8988T (cell line): Measurements from ENCODE around the gene HTR3C.
"Not testable (repeated sequence)": the region's sequence is repeated elsewhere in the genome, so short reads cannot be mapped to it uniquely, and the experiment has no call there.

ENCODE experiments used
- DNase-seq: peaks from one replicate; pipeline ENCODE4 v3.0.0; 2011

Gene HTR3C

DNA sequence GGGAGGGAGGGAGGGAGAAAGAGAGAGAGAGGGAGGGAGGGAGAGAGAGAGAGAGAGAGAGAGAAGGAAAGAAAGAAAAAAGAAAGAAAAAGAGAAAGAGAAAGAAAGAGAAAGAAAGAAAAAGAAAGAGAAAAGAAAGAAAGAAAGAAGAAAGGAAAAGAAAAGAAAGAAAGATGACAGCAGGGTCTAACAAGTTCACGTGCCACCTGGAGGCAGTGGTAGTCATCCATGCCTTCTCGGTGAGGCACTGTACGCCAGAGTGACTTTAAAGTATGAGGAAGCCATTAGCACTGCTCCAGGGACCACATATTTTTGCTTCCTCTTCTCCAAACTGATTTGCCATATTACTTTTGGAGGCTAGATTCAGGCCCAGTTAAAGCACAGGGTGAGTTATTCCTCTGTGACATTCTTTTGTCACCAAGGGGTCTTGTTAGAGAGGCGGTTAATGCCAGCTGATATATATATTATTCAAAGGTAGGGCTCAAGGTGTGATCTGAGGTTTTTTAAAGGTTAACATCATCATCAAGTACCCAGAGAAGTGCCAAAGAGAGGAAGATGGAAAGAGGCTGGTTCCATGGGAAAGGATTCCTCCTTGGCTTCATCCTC is 21.6 kb upstream of the HTR3C start, which contains the start of gene HTR3D:
Gene HTR3D, plus strand, starts transcription at position 556 of the 606 bp plus-strand sequence. Its CDS starts 0 bp downstream, at position 556.
- no peak for DNase-seq

DNA sequence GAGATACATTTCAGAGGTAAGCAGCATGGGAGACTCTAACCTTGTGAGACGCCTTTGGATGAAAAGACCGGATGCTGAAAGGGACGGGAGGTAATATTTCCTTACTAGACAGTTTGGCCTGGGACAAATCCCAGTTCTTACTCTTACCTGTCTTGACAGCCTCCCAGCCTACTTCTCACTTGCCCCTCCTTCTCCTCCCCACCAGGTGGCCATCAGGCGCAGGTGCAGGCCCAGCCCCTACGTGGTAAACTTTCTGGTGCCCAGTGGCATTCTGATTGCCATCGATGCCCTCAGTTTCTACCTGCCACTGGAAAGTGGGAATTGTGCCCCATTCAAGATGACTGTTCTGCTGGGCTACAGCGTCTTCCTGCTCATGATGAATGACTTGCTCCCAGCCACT is 15.0 kb upstream of the HTR3C start:
- no peak for DNase-seq

GRCh38 chr3:184038307-184038706 is 14.5 kb upstream of the HTR3C start:
- not testable (repeated sequence) for DNase-seq

DNA sequence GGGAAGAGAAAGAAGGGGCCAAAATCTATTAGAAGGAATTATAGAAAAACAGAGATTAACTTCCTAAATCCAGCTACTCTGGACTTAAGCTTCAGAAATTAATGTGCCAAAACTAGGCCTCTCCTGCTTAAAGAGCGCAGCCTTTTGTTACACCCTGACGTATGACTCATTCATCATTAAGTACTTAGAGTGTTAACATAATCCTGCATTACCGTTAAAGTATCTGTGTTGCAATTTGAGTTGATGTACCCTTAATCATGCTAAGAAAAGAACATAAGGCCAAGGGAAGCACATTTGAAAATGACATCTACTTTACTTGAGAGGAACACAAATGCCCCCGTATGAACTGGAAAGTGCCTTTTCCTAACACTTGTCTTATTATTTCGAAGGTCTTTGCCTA is 13.4 kb upstream of the HTR3C start:
- DNase-seq: no peak

- peak; percentile 55 for DNase-seq
Measured at GRCh38 chr3:184040010-184040409, 12.8 kb upstream of the HTR3C start.

DNA sequence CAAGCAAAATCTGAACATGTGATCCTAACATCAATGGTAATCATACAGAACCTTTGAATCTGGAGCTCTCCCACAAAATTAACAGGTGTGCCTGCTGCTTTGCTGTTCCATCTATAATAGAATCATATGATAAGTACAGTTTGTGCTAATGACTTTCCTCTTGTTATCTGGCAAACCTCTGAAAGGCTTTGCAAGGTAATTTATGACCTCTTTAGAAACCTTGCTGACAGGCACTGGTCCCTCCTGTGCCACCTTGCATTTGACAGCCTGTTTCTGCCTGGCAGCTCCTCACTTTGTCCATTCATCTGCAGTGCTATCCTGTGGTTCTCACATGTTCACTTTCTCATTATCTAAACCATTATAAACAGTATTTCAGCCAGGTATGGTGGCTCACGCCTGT is 10.2 kb upstream of the HTR3C start:
- DNase-seq: no peak

DNA sequence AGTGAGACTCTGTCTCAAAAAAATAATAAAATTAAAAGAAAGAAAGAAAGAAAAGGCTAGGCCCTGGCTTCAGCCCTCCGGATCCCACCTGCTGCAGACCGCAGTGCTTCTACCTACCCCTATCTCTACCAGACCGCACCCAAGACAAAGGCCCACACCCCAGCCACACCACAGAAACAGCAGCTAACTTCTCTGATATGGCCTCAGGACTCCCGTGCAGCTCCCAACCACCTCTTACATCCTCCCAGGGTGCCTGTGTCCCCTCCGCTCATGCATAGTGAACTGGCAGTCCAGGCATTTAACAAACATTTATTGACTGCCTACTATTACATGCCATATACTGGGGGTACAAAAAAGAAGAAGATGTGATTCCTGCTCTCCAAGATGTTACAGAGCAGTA is 6.9 kb upstream of the HTR3C start:
- DNase-seq: no peak

- no peak for DNase-seq
Measured at GRCh38 chr3:184050217-184050847, 2.5 kb upstream of the HTR3C start.

- no peak for DNase-seq
Measured at GRCh38 chr3:184058029-184058428, 5.2 kb downstream of the HTR3C start.

DNA sequence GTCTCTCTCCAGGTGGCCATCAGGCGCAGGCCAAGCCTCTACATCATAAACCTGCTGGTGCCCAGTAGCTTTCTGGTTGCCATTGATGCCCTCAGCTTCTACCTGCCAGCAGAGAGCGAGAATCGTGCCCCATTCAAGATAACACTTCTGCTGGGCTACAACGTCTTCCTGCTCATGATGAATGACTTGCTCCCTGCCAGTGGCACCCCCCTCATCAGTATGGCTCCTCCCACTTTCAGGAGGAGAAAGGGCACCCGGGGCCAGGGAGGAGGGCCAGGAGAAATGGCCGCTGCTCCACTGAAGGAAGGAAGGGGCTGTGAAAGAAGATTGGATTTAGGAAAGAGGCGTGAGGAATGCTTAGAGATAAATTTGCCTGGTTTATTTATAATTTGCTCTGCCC is 6.6 kb downstream of the HTR3C start:
- no peak for DNase-seq

DNA sequence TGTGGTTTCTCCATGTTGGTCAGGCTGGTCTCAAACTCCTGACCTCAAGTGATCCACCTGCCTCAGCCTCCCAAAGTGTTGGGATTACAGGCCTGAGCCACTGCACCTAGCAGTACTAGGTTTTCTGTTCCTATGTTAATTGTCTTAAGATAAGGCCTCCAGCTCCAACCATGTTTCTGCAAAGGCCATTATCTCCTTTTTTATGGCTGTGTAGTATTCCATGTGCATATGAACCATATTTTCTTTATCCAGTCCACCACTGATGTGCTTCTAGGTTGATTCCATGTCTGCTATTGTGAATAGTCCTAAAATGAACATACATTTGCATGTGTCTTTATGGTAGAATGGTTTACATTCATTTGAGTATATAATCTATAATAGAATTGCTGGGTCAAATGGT is 9.8 kb downstream of the HTR3C start:
- no peak for DNase-seq

DNA sequence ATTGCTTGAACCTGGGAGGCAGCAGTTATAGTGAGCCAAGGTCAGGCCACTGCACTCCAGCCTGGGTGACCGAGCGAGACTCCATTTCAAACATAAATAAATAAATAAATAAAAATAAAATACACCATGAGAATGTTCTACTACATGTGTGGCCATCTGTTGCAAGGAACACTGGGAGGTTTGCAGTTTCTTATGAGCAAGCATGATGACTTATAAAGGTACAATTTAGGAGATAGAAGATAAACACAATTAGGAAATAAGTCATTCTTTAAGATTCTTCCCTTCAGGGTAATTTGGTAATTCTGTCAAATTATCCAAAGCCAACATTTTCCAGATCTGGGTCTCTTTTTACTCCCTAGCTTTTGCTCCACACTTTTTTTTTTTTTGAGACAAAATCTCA is 13.4 kb downstream of the HTR3C start:
- no peak for DNase-seq

- DNase-seq: no peak
Measured at GRCh38 chr3:184067573-184068055, 14.8 kb downstream of the HTR3C start.

DNA sequence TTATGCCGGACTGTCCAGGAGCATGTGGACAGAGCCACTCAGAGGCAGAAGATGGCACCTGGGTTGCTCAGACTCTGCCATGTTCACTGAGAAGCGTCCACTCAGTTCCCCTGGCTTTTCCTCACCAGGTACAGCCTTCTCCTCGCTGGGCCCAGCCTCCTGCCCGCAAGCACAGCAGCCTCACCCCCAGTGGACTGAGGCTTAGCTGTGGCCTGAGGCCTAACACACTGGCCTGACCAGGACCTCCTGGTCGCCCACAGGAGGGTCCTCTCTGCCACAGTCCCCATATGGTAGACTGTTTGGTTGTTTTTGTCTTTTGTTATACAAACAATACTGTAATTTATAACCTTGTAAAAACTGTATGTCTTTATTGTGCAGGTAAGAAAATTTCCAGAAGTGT is 15.5 kb downstream of the HTR3C start:
- DNase-seq: no peak

GRCh38 chr3:184071142-184071541 is 18.3 kb downstream of the HTR3C start:
- DNase-seq: not testable (repeated sequence)

- no peak for DNase-seq
Measured at GRCh38 chr3:184073621-184074020, 20.8 kb downstream of the HTR3C start.

DNA sequence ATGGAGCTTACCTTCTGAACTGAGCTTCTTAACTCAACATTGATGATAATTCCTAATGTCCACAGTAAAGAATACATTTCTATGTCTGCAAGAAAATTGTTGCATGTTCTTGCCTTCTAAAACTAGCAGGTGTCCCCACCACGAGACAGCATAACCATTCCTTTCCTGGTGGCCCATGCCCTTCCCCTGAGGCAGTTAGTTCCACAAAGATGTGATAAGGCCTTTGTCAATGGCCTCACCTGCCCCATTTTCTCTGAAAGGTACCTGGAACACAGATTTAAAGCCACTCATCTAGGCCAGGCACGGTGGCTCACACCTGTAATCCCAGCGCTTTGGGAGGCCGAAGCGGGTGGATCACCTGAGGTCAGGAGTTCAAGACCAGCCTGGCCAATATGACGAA is 23.1 kb downstream of the HTR3C start:
- DNase-seq: no peak

DNA sequence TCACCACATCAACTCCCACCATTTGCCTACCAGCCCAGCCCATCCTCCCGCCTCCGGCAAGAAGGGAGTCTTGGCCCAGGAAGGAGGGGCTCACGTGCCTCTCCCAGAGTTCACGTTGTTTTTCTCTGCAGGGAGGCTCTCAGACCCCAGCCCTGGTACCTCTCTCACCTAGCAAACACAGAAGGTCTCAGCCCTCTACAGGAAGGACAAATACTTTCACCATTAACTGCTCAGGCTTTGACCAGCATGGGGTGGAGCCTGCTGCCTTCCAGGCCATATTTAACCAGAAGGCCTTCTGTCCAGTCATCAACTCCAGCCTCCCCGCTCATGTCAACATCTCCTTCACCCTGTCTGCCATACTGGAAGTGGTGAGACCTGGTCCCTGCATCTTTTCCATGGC is 25.0 kb downstream of the HTR3C start:
- DNase-seq: no peak

GRCh38 chr3:184078851-184079250 is 26.0 kb downstream of the HTR3C start:
- no peak for DNase-seq

- DNase-seq: no peak
Measured at GRCh38 chr3:184081116-184081830, 28.4 kb downstream of the HTR3C start.

GRCh38 chr3:184082034-184082433 is 29.2 kb downstream of the HTR3C start:
- no peak for DNase-seq

DNA sequence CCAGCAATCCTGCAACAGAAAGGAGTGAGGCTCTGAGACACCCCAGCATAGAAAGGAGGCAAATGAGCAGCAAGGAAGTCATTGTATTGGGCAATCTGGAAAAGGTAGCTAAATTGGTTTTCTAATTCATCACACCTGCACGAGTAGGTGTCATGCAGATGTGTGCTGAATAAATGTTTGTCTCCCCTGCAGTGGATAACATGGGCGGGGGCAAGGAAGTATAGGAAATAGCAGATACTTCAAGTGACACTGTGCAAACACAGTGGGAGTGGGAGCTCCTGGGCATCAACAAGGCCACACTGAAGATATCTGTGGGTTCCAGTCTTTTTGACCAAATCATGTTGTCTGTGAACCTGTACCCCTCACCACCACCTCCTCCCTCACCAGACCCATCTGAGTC is 29.6 kb downstream of the HTR3C start:
- no peak for DNase-seq

GRCh38 chr3:184085389-184085852 is 32.6 kb downstream of the HTR3C start:
- DNase-seq: no peak

GRCh38 chr3:184092199-184092598 is 39.4 kb downstream of the HTR3C start:
- DNase-seq: no peak
